Stomach (tissue), 9 donors: ENCODE measurements around the gene ZDHHC17. TPM values are rescaled to one million over a fixed set of nuclear protein-coding genes. Genes with fewer than 3 reads are reported as not detected.
A peak's percentile ranks its signal among the peaks of the same experiment; 100 is the strongest.

Source experiments
- DNase-seq, 2 donors: peaks; one replicate each; pipeline versions ENCODE4 v3.0.0 to v3.0.0-alpha.2; 2013 to 2019
- H3K27ac ChIP-seq, 5 donors: fragments of 200-600 bp in 4 of 5; sonication (generic) in 4 of 5; one replicate each; pipeline ENCODE4 v1.5.1; 2013 to 2019; ENCODE audit warnings: mild to moderate bottlenecking in 1 of 5, moderate library complexity in 1 of 5
- H3K27me3 ChIP-seq, 3 donors: fragments of 200-600 bp; sonication (generic); one replicate each; pipeline ENCODE4 v1.5.1; 2017 to 2019; ENCODE audit warnings: mixed run types in 1 of 3
- H3K36me3 ChIP-seq, 4 donors: fragments of 200-600 bp; sonication (generic); 1 replicate in 3 of 4; 2 replicates in 1 of 4; pipeline ENCODE4 v1.5.1; 2016 to 2019
- H3K4me1 ChIP-seq, 4 donors: fragments of 200-600 bp; sonication (generic); one replicate each; pipeline ENCODE4 v1.5.1; 2016 to 2019
- H3K4me3 ChIP-seq, 4 donors: fragments of 200-600 bp; sonication (generic) in 3 of 4; one replicate each; pipeline ENCODE4 v1.5.1; 2016 to 2019; ENCODE audit warnings: mild to moderate bottlenecking in 1 of 4
- H3K9me3 ChIP-seq, 4 donors: fragments of 200-600 bp; sonication (generic); one replicate each; pipeline ENCODE4 v1.5.1; 2016 to 2019
- EP300 ChIP-seq: sonication (generic); formaldehyde crosslinking; IDR thresholded peaks from one replicate; pipeline ENCODE4 v1.6.1; 2017; ENCODE audit warnings: antibody characterized with exemption
- POLR2A ChIP-seq, 4 donors: fragments of 450-650 bp; IDR thresholded peaks; one replicate each; pipeline ENCODE4 v1.6.1; 2016; ENCODE audit warnings: antibody characterized with exemption in 4 of 4, control low read depth in 2 of 4, mild to moderate bottlenecking in 1 of 4, moderate library complexity in 1 of 4
- POLR2AphosphoS5 ChIP-seq, 3 donors: sonication (generic); formaldehyde crosslinking; IDR thresholded peaks; one replicate each; pipeline ENCODE4 v1.6.1; 2016; ENCODE audit warnings: antibody characterized with exemption in 3 of 3
- WGBS, 5 donors: extraction: QIAGEN DNeasy Blood & Tissue Kit in 3 of 5; methylation state at CpG; one replicate each; pipeline versions ENCODE4 v1.1.5 to v1.1.7; 2013 to 2018; 5-methylcytosine and 5-hydroxymethylcytosine counted together
- intact Hi-C: fragments of 100-400 bp; cut with DNase I; formaldehyde crosslinking; loops from one replicate; pipeline ENCODE4 v1.15.1; 2023; ENCODE audit warnings: low total_unique reads
- polyA plus RNA-seq, 3 donors: library from polyadenylated mRNA; stranded (reverse); fragments of 200-250 nt; gene quantifications; one replicate each; pipeline ENCODE4 v1.2.3, GENCODE V29; 2013
- total RNA-seq, 5 donors: library from RNA; depleted of rRNA; stranded (reverse); fragments of >200 nt; gene quantifications; one replicate each; pipeline versions ENCODE4 v1.1.0 to v1.2.3, GENCODE V29; 2014 to 2016
- TF ChIP-seq, protein P1 (sequence below), 7 experiments: fragments of 450-650 bp in 4 of 7; fragments of 200-600 bp in 3 of 7; sonication (generic) in 3 of 7; IDR thresholded peaks; one replicate each; pipeline ENCODE4 v1.5.1; 2016 to 2019; ENCODE audit warnings: antibody characterized with exemption in 7 of 7, control low read depth in 2 of 7, mild to moderate bottlenecking in 1 of 7
- donor health status: healthy with polysubstance abuse.
- donor health status: Bipolar disorder and iron deficiency.
- donor health status: healthy.

ZDHHC17 gene
- total and polyA plus RNA-seq, 8 donors, result 2.3 to 134 (median 13.2) TPM

DNA sequence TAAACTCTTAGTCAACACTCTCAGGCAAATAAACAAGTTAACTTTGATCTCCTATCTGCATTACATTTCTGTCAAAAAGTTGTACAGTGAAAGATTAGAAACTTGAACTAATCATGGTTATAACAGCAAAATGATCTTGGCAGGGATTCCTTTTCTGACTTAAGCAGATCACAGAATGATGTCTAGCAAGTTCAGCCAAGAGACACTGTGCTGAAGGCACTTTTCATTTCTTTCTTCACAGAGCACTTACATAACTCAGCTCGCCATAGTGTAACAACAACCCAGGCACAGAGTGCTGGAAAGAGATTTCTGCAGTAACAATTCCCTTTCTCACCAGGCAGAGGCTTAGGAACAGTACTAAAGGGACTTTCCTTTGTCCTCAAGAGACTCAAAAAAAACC lies 134.5 kb downstream of the ZDHHC17 start:
- no peak overlapping the region for H3K27ac ChIP-seq
- H3K4me1 ChIP-seq, result peaks cover 0 to 7% (median 0%) of the 10 kb centered on the region in 4 donors
- DNase-seq, result peak in 1 of 2 donors; percentile 78
- intact Hi-C loops, result no loop called here
- no peaks in the 10 kb centered on the region for H3K27me3 ChIP-seq
- 50 to 93% (median 78%) methylated on average over 1 of the region's 1 CpG for WGBS, 5 donors
- H3K9me3 ChIP-seq, result peaks cover 0 to 8% (median 3%) of the 10 kb centered on the region in 4 donors
- H3K36me3 ChIP-seq, result no peaks in the 10 kb centered on the region
- no peak overlapping the region for H3K4me3 ChIP-seq
- TF ChIP-seq POLR2AphosphoS5 (IDR thresholded peaks at IDR 0.05), result no peak
- no peak for TF ChIP-seq EP300
- TF ChIP-seq POLR2A (IDR thresholded peaks at IDR 0.05), result no peak
- TF ChIP-seq, protein P1, sequence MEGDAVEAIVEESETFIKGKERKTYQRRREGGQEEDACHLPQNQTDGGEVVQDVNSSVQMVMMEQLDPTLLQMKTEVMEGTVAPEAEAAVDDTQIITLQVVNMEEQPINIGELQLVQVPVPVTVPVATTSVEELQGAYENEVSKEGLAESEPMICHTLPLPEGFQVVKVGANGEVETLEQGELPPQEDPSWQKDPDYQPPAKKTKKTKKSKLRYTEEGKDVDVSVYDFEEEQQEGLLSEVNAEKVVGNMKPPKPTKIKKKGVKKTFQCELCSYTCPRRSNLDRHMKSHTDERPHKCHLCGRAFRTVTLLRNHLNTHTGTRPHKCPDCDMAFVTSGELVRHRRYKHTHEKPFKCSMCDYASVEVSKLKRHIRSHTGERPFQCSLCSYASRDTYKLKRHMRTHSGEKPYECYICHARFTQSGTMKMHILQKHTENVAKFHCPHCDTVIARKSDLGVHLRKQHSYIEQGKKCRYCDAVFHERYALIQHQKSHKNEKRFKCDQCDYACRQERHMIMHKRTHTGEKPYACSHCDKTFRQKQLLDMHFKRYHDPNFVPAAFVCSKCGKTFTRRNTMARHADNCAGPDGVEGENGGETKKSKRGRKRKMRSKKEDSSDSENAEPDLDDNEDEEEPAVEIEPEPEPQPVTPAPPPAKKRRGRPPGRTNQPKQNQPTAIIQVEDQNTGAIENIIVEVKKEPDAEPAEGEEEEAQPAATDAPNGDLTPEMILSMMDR (IDR thresholded peaks at IDR 0.05), result no peak

DNA sequence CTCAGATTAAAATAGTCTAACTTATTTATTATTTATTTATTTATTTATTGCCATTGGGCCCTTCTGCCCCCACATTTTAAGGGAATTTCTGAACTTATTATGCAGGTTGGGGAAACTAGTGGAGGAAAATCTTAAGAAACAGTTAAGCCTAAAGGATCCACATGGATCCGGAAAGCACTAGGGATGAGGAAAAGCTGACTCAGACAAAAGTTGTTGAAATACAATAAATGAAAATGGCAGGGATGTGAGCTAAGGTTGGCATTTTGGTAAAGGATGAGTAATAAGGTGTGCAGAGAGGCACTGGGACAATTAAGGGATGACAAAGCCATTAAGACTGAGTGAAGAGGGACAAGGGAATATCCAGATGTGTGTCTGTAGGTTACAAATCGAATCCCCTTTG lies 135.6 kb downstream of the ZDHHC17 start:
- Histone ChIP-seq H3K4me3 (no peak overlapping the region), H3K4me1 (peaks cover 0 to 7% (median 0%) of the 10 kb centered on the region in 4 donors), H3K9me3 (peaks cover 0 to 2% (median 1%) of the 10 kb centered on the region in 4 donors), H3K27ac (no peak overlapping the region), H3K27me3 (no peaks in the 10 kb centered on the region), H3K36me3 (no peaks in the 10 kb centered on the region)
- WGBS, 5 donors, result 87 to 96% (median 93%) methylated on average over 2 of the region's 2 CpGs
- intact Hi-C loops, result no loop called here
- TF ChIP-seq EP300, result no peak
- DNase-seq, result no peak

DNA sequence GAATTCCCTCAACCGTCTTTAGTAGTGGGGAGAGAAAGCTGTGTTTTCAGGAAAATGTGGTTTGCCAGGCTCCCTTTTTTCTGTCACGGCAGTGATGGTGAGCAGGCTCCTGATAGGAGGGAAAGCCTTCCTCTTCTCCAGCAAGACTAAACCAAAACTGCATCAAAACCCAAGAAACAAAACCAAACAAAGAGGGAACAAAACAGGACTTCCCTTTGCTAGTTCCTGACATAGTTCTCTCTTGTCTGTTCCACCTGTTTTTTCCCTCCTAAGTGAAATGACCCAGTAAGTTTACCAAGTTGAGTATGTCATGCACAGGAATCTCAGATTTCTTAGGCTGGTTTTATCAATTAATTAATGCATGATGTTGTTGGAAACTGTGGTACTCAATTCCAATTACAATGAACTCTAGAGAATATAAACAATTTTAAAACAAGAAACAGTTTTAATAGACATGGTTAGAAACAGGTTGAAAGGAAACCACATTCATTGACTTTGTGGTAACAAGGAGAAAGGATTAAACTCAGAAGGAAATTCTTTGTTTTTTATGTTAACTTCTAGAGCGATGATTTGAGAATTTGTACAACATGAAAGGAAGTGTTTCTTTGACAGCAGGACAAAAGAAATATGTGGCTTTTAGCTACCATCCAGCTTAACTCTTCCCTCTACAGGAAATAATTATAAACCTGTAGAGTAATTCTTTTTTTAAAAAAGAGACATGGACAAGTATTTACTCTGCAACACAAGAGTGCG lies 137.9 kb downstream of the ZDHHC17 start:
- H3K27ac ChIP-seq, result no peak overlapping the region
- no peaks in the 10 kb centered on the region for H3K36me3 ChIP-seq
- intact Hi-C loops, result no loop called here
- peaks cover 0 to 7% (median 0%) of the 10 kb centered on the region in 4 donors for H3K4me1 ChIP-seq
- no peak for DNase-seq
- no peaks in the 10 kb centered on the region for H3K9me3 ChIP-seq
- TF ChIP-seq POLR2AphosphoS5 (IDR thresholded peaks at IDR 0.05) (no peak), EP300 (no peak), POLR2A (IDR thresholded peaks at IDR 0.05) (no peak)
- TF ChIP-seq, protein P1 (IDR thresholded peaks at IDR 0.05), result no peak
- H3K27me3 ChIP-seq, result no peaks in the 10 kb centered on the region
- WGBS, 5 donors, result 36 to 45% (median 41%) methylated on average over 4 of the region's 4 CpGs
- H3K4me3 ChIP-seq, result no peak overlapping the region

Other genes starting within 250 kb of the ZDHHC17 start
- 100 to 1,000 TPM in 3 of 5 donors, 10 to 100 TPM in 2; 27.4 to 147 (median 112) TPM for gene OSBPL8, start 204.3 kb upstream of the ZDHHC17 start, total RNA-seq
- 10 to 100 TPM in 2 of 3 donors, 1 to 10 TPM in 1; 7.7 to 11.2 (median 10.7) TPM for gene OSBPL8, start 204.3 kb upstream of the ZDHHC17 start, polyA plus RNA-seq
- 10 to 100 TPM in 3 of 5 donors, 1 to 10 TPM in 1, not detected in 1; 6.4 to 50.9 (median 22.2) TPM for gene CSRP2, start 114.9 kb downstream of the ZDHHC17 start, total RNA-seq
- gene CSRP2, start 114.9 kb downstream of the ZDHHC17 start, polyA plus RNA-seq, result 100 to 1,000 TPM in 1 of 3 donors, 10 to 100 TPM in 2; 32.7 to 162 (median 41.0) TPM